SU-DHL-6 (cell line): ENCODE data around the gene WASF3.

Experiments used
- EZH2phosphoT487 ChIP-seq: fragments of 200-600 bp; sonication (generic), shearing (Covaris generic); conservative IDR thresholded peaks from 2 replicates; pipeline ENCODE4 v1.6.1; 2018; ENCODE audit warnings: mild to moderate bottlenecking, antibody characterized with exemption, low read length, moderate library complexity, mixed read lengths
- TF ChIP-seq, protein P1 (sequence below): fragments of 200-600 bp; sonication (generic); IDR thresholded peaks from one replicate; pipeline ENCODE4 v1.5.1; 2017; ENCODE audit warnings: antibody characterized with exemption, mild to moderate bottlenecking, low read length, moderate library complexity; ENCODE audit not compliant: insufficient read depth, poor library complexity, severe bottlenecking

GRCh38 chr13:26718872-26719271 lies 161.4 kb downstream of the WASF3 start:
- TF ChIP-seq, protein P1, sequence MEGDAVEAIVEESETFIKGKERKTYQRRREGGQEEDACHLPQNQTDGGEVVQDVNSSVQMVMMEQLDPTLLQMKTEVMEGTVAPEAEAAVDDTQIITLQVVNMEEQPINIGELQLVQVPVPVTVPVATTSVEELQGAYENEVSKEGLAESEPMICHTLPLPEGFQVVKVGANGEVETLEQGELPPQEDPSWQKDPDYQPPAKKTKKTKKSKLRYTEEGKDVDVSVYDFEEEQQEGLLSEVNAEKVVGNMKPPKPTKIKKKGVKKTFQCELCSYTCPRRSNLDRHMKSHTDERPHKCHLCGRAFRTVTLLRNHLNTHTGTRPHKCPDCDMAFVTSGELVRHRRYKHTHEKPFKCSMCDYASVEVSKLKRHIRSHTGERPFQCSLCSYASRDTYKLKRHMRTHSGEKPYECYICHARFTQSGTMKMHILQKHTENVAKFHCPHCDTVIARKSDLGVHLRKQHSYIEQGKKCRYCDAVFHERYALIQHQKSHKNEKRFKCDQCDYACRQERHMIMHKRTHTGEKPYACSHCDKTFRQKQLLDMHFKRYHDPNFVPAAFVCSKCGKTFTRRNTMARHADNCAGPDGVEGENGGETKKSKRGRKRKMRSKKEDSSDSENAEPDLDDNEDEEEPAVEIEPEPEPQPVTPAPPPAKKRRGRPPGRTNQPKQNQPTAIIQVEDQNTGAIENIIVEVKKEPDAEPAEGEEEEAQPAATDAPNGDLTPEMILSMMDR, result no peak
- TF ChIP-seq EZH2phosphoT487, result no peak
